Muscle layer of duodenum (tissue), 2 donors: Measurements from ENCODE around the gene SAMD8.

Experiments
- H3K27ac ChIP-seq: one replicate; pipeline ENCODE4 v1.7.0; 2013; ENCODE audit warnings: mild to moderate bottlenecking, low read length
- H3K27me3 ChIP-seq: one replicate; pipeline ENCODE4 v1.7.0; 2013; ENCODE audit warnings: low read depth, mild to moderate bottlenecking, control low read depth, low read length
- H3K36me3 ChIP-seq, 2 donors: one replicate each; pipeline ENCODE4 v1.7.0; 2013; ENCODE audit warnings: low read length in 2 of 2, control low read depth in 1 of 2, mild to moderate bottlenecking in 1 of 2; ENCODE audit not compliant: insufficient read depth in 2 of 2, control insufficient read depth in 1 of 2
- H3K4me1 ChIP-seq, 2 donors: one replicate each; pipeline ENCODE4 v1.7.0; 2013; ENCODE audit warnings: low read length in 2 of 2, mild to moderate bottlenecking in 2 of 2, control low read depth in 1 of 2, moderate library complexity in 1 of 2; ENCODE audit not compliant: insufficient read depth in 2 of 2, control insufficient read depth in 1 of 2
- H3K4me3 ChIP-seq, 2 donors: one replicate each; pipeline ENCODE4 v1.7.0; 2013; ENCODE audit warnings: low read length in 2 of 2, low read depth in 1 of 2, mild to moderate bottlenecking in 1 of 2
- H3K9me3 ChIP-seq, 2 donors: one replicate each; pipeline ENCODE4 v1.7.0; 2013; ENCODE audit warnings: low read length in 2 of 2, control low read depth in 1 of 2, mild to moderate bottlenecking in 1 of 2; ENCODE audit not compliant: control insufficient read depth in 1 of 2
- donor health status: healthy.

SAMD8 gene

GRCh38 chr10:75071756-75072155 is 39.7 kb upstream of the SAMD8 start:
- H3K4me3 ChIP-seq = no peak overlapping the region
- H3K9me3 ChIP-seq = no peaks in the 10 kb centered on the region
- H3K27me3 ChIP-seq = no peaks in the 10 kb centered on the region
- no peak overlapping the region for H3K27ac ChIP-seq
- H3K4me1 ChIP-seq = no peaks in the 10 kb centered on the region
- H3K36me3 ChIP-seq = no peaks in the 10 kb centered on the region

- no peak overlapping the region for H3K27ac ChIP-seq
These were observed 38.7 kb upstream of the SAMD8 start for GRCh38 chr10:75072727-75073126.

GRCh38 chr10:75073442-75073841 is 38.0 kb upstream of the SAMD8 start:
- no peaks in the 10 kb centered on the region for H3K36me3 ChIP-seq
- no peaks in the 10 kb centered on the region for H3K27me3 ChIP-seq
- no peaks in the 10 kb centered on the region for H3K4me1 ChIP-seq
- no peaks in the 10 kb centered on the region for H3K9me3 ChIP-seq
- no peak overlapping the region for H3K27ac ChIP-seq
- H3K4me3 ChIP-seq = no peak overlapping the region

More at GRCh38 chr10:75072727-75073126, 38.7 kb upstream of the SAMD8 start:
- Histone ChIP-seq H3K9me3 (no peaks in the 10 kb centered on the region), H3K4me3 (no peak overlapping the region), H3K27me3 (no peaks in the 10 kb centered on the region), H3K4me1 (no peaks in the 10 kb centered on the region), H3K36me3 (no peaks in the 10 kb centered on the region)

GRCh38 chr10:75074711-75075445 is 36.6 kb upstream of the SAMD8 start:
- Histone ChIP-seq H3K27me3 (no peaks in the 10 kb centered on the region), H3K27ac (no peak overlapping the region), H3K4me1 (no peaks in the 10 kb centered on the region), H3K9me3 (no peaks in the 10 kb centered on the region), H3K36me3 (no peaks in the 10 kb centered on the region), H3K4me3 (no peak overlapping the region)

- Histone ChIP-seq H3K4me3 (no peak overlapping the region), H3K27me3 (no peaks in the 10 kb centered on the region), H3K36me3 (no peaks in the 10 kb centered on the region), H3K4me1 (no peaks in the 10 kb centered on the region), H3K9me3 (peaks cover 1 to 2% of the 10 kb centered on the region in 2 donors), H3K27ac (no peak overlapping the region)
These were observed 35.1 kb upstream of the SAMD8 start for GRCh38 chr10:75076348-75076747.

GRCh38 chr10:75079436-75080083 is 31.9 kb upstream of the SAMD8 start:
- H3K4me3 ChIP-seq = no peak overlapping the region
- no peak overlapping the region for H3K27ac ChIP-seq
- H3K9me3 ChIP-seq = peaks cover 5% of the 10 kb centered on the region in 2 donors
- H3K27me3 ChIP-seq = no peaks in the 10 kb centered on the region
- H3K4me1 ChIP-seq = no peaks in the 10 kb centered on the region
- no peaks in the 10 kb centered on the region for H3K36me3 ChIP-seq

- Histone ChIP-seq H3K4me3 (no peak overlapping the region), H3K27me3 (no peaks in the 10 kb centered on the region), H3K36me3 (no peaks in the 10 kb centered on the region), H3K4me1 (no peaks in the 10 kb centered on the region), H3K27ac (no peak overlapping the region), H3K9me3 (peaks cover 5% of the 10 kb centered on the region in 2 donors)
These were observed 30.9 kb upstream of the SAMD8 start for GRCh38 chr10:75080554-75080953.

- H3K4me1 ChIP-seq = no peaks in the 10 kb centered on the region
- no peak overlapping the region for H3K4me3 ChIP-seq
These were observed 30.1 kb upstream of the SAMD8 start for GRCh38 chr10:75081379-75081778.

GRCh38 chr10:75083972-75084833 is 27.3 kb upstream of the SAMD8 start:
- no peak overlapping the region for H3K27ac ChIP-seq

More at GRCh38 chr10:75081379-75081778, 30.1 kb upstream of the SAMD8 start:
- peaks cover 5% of the 10 kb centered on the region in 2 donors for H3K9me3 ChIP-seq
- H3K36me3 ChIP-seq = no peaks in the 10 kb centered on the region
- no peaks in the 10 kb centered on the region for H3K27me3 ChIP-seq
- H3K27ac ChIP-seq = no peak overlapping the region

GRCh38 chr10:75084834-75085384 is 26.5 kb upstream of the SAMD8 start:
- Histone ChIP-seq H3K27me3 (no peaks in the 10 kb centered on the region), H3K9me3 (peaks cover 5% of the 10 kb centered on the region in 2 donors), H3K36me3 (no peaks in the 10 kb centered on the region), H3K4me3 (no peak overlapping the region), H3K27ac (no peak overlapping the region), H3K4me1 (no peaks in the 10 kb centered on the region)

More at GRCh38 chr10:75083972-75084833, 27.3 kb upstream of the SAMD8 start:
- H3K4me1 ChIP-seq = no peaks in the 10 kb centered on the region
- H3K9me3 ChIP-seq = peaks cover 5% of the 10 kb centered on the region in 2 donors
- H3K36me3 ChIP-seq = no peaks in the 10 kb centered on the region
- no peaks in the 10 kb centered on the region for H3K27me3 ChIP-seq
- H3K4me3 ChIP-seq = no peak overlapping the region
